ENCODE results near the gene GPR21. TPM values are rescaled to one million over a fixed set of nuclear protein-coding genes. Genes with fewer than 3 reads are reported as not detected.

GPR21 gene
- total and polyA plus RNA-seq, 2 of the 13 experiments (the other 11 are each of a cell fraction or from before 2014, with no cell fraction given): 0.29 to 0.32 TPM

DNA sequence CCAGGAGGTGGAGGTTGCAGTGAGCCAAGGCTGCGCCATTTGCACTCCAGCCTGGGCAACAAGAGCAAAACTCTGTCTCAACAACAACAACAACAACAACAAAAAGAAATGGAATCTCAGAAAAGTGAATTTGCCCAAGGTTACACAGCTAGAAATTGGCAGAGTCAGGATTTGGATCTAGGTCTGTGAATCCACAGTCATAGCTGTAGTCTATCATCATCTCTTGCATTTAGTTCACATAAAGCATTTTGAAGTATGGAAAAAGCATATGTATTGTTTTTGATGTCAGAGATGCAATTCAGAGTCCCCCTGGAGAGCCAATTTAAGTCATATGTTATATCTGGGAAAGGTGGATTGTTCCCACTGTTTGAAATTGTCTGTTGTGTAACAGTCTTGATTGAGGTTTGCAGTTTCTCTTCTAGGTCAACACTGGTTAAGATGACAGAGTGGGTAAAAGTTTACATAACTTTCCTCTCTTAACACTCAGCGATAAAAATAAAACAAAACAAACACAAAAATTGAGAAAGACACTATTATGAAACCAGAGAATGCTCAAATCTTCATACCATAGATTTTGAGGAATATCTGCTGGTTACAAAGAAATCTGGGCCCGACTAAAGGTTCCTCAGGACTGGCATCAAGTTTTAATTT, 21.5 kb upstream of the GPR21 start (continued):
- TF ChIP-seq ZNF563 (CRISPR knock-in tag; IDR thresholded peaks at IDR 0.05): no peak
- TF ChIP-seq ZNF652 (CRISPR knock-in tag; IDR thresholded peaks at IDR 0.05; ENCODE audit: borderline replicate concordance, low read depth): peak; percentile 17; the same call in 1 of the 2 replicates
- TF ChIP-seq, protein P1, sequence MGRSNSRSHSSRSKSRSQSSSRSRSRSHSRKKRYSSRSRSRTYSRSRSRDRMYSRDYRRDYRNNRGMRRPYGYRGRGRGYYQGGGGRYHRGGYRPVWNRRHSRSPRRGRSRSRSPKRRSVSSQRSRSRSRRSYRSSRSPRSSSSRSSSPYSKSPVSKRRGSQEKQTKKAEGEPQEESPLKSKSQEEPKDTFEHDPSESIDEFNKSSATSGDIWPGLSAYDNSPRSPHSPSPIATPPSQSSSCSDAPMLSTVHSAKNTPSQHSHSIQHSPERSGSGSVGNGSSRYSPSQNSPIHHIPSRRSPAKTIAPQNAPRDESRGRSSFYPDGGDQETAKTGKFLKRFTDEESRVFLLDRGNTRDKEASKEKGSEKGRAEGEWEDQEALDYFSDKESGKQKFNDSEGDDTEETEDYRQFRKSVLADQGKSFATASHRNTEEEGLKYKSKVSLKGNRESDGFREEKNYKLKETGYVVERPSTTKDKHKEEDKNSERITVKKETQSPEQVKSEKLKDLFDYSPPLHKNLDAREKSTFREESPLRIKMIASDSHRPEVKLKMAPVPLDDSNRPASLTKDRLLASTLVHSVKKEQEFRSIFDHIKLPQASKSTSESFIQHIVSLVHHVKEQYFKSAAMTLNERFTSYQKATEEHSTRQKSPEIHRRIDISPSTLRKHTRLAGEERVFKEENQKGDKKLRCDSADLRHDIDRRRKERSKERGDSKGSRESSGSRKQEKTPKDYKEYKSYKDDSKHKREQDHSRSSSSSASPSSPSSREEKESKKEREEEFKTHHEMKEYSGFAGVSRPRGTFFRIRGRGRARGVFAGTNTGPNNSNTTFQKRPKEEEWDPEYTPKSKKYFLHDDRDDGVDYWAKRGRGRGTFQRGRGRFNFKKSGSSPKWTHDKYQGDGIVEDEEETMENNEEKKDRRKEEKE (IDR thresholded peaks at IDR 0.05): no peak
- no peak for TF ChIP-seq ZNF20 (CRISPR knock-in tag; IDR thresholded peaks at IDR 0.05)
- TF ChIP-seq NFYB (CRISPR knock-in tag; IDR thresholded peaks at IDR 0.05): no peak
- TF ChIP-seq, protein P2, sequence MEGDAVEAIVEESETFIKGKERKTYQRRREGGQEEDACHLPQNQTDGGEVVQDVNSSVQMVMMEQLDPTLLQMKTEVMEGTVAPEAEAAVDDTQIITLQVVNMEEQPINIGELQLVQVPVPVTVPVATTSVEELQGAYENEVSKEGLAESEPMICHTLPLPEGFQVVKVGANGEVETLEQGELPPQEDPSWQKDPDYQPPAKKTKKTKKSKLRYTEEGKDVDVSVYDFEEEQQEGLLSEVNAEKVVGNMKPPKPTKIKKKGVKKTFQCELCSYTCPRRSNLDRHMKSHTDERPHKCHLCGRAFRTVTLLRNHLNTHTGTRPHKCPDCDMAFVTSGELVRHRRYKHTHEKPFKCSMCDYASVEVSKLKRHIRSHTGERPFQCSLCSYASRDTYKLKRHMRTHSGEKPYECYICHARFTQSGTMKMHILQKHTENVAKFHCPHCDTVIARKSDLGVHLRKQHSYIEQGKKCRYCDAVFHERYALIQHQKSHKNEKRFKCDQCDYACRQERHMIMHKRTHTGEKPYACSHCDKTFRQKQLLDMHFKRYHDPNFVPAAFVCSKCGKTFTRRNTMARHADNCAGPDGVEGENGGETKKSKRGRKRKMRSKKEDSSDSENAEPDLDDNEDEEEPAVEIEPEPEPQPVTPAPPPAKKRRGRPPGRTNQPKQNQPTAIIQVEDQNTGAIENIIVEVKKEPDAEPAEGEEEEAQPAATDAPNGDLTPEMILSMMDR (CRISPR knock-in tag; IDR thresholded peaks at IDR 0.05): no peak
- no peak for TF ChIP-seq SETDB1 (CRISPR knock-in tag; IDR thresholded peaks at IDR 0.05; ENCODE audit: borderline replicate concordance)
- TF ChIP-seq, protein P3, sequence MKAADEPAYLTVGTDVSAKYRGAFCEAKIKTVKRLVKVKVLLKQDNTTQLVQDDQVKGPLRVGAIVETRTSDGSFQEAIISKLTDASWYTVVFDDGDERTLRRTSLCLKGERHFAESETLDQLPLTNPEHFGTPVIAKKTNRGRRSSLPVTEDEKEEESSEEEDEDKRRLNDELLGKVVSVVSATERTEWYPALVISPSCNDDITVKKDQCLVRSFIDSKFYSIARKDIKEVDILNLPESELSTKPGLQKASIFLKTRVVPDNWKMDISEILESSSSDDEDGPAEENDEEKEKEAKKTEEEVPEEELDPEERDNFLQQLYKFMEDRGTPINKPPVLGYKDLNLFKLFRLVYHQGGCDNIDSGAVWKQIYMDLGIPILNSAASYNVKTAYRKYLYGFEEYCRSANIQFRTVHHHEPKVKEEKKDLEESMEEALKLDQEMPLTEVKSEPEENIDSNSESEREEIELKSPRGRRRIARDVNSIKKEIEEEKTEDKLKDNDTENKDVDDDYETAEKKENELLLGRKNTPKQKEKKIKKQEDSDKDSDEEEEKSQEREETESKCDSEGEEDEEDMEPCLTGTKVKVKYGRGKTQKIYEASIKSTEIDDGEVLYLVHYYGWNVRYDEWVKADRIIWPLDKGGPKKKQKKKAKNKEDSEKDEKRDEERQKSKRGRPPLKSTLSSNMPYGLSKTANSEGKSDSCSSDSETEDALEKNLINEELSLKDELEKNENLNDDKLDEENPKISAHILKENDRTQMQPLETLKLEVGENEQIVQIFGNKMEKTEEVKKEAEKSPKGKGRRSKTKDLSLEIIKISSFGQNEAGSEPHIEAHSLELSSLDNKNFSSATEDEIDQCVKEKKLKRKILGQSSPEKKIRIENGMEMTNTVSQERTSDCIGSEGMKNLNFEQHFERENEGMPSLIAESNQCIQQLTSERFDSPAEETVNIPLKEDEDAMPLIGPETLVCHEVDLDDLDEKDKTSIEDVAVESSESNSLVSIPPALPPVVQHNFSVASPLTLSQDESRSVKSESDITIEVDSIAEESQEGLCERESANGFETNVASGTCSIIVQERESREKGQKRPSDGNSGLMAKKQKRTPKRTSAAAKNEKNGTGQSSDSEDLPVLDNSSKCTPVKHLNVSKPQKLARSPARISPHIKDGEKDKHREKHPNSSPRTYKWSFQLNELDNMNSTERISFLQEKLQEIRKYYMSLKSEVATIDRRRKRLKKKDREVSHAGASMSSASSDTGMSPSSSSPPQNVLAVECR (CRISPR knock-in tag; IDR thresholded peaks at IDR 0.05; ENCODE audit: borderline replicate concordance): no peak
- no peak for TF ChIP-seq PTBP1 (IDR thresholded peaks at IDR 0.05; ENCODE audit: low read depth, low read length, poor library complexity, severe bottlenecking)
- no peak for TF ChIP-seq ZFYVE20 (CRISPR knock-in tag; IDR thresholded peaks at IDR 0.05; ENCODE audit: borderline replicate concordance, low read depth)
- no peak for TF ChIP-seq ARNT2 (CRISPR knock-in tag; IDR thresholded peaks at IDR 0.05; ENCODE audit: low read depth)
- no peak for TF ChIP-seq KDM3A (CRISPR knock-in tag; IDR thresholded peaks at IDR 0.05; ENCODE audit: low read depth)
- TF ChIP-seq TRIM24 (CRISPR knock-in tag; IDR thresholded peaks at IDR 0.05): no peak
- TF ChIP-seq, protein P4, sequence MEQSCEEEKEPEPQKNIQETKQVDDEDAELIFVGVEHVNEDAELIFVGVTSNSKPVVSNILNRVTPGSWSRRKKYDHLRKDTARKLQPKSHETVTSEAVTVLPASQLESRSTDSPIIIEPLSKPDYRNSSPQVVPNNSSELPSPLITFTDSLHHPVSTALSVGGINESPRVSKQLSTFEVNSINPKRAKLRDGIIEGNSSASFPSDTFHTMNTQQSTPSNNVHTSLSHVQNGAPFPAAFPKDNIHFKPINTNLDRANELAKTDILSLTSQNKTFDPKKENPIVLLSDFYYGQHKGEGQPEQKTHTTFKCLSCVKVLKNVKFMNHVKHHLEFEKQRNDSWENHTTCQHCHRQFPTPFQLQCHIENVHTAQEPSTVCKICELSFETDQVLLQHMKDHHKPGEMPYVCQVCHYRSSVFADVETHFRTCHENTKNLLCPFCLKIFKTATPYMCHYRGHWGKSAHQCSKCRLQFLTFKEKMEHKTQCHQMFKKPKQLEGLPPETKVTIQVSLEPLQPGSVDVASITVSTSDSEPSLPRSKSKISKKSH (CRISPR knock-in tag; IDR thresholded peaks at IDR 0.05; ENCODE audit: borderline replicate concordance): no peak
- TF ChIP-seq TCF7 (IDR thresholded peaks at IDR 0.05; ENCODE audit: low read depth): peak; percentile 75
- no peak for TF ChIP-seq ZMYM3 (CRISPR knock-in tag; IDR thresholded peaks at IDR 0.05)
- no peak for TF ChIP-seq MBD4 (IDR thresholded peaks at IDR 0.05; ENCODE audit: borderline replicate concordance, low read length)
